Measurements from ENCODE around the gene EGFL7.
A peak's percentile ranks its signal among the peaks of the same experiment; 100 is the strongest.

EGFL7 gene

GRCh38 chr9:136684339-136684738 lies 21.6 kb downstream of the EGFL7 start:
- Histone ChIP-seq H3K27ac (no peak overlapping the region), H3K4me3 (no peak overlapping the region)
- no peak for DNase-seq (ENCODE audit: low spot score)
- no peak for TF ChIP-seq CTCF (IDR thresholded peaks at IDR 0.05)

GRCh38 chr9:136684799-136685198 lies 22.1 kb downstream of the EGFL7 start:
- no peak overlapping the region for H3K27ac ChIP-seq
- H3K4me3 ChIP-seq, result no peak overlapping the region
- no peak for TF ChIP-seq CTCF (IDR thresholded peaks at IDR 0.05)

DNA sequence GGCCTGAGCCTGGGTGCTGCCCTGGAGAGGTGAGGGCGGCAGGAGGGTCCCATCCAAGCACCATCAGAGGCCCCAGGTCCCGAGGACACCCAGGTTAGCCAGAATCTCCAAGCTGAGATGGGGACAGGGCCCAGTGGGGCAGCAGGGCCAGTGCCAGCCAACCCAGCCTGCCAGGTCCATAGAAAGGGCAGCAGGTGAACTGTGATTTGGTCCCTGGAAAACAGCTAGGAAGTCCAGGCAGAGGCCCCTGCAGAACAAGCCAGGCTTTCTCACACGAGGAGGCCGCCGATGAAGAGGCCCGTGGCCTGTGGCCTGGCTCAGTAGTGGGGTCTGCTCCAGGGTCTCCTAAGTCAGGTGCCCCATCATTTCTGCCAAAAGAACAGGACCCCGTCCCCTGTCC lies 22.5 kb downstream of the EGFL7 start:
- DNase-seq (ENCODE audit: low spot score), result no peak
- Histone ChIP-seq H3K4me3 (no peak overlapping the region), H3K27ac (no peak overlapping the region)
- no peak for TF ChIP-seq CTCF (IDR thresholded peaks at IDR 0.05)

More at GRCh38 chr9:136684799-136685198, 22.1 kb downstream of the EGFL7 start:
- DNase-seq (ENCODE audit: low spot score), result no peak

DNA sequence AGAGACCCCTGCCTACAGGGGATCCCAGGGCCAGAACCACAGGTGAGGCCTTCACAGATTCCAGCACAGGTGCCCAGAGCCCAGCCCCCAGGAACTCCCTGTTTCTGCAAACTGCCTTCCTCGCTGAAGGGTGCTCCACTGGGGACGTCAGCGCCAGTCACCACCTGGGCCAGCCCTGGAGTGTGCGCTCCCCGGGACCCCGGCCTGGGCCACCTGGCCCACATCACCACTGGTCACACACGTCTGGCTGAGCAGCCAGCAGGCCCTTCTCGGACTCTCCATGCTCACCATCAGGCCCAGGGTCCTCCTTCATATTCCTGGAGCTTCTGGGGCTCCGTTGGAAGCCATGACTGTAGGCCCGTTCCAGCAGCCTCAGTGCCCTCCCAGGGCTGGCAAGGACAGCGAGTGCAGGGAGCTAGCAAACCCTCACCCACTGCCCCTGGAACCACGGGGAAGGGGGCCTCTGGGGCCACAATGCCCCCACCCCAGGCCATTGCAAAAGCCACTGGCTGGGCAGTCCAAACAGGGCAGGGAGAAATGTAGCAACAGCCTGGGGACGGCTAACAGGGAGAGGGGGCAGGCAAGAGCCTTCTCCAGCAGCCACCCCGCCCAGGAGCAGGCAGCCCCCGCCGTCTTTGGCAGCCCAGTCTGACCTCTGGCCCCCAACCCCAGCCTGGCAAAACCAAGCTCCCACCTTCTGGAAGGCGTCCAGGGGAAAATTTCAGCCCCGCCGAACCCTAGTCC lies 23.2 kb downstream of the EGFL7 start:
- no peak for TF ChIP-seq CTCF (IDR thresholded peaks at IDR 0.05)
- Histone ChIP-seq H3K4me3 (peak overlapping the region; percentile 87), H3K27ac (peak overlapping the region in 1 of 2 donors; percentile 87)
- DNase-seq (ENCODE audit: low spot score), result no peak

- Histone ChIP-seq H3K4me3 (peak overlapping the region; percentile 87), H3K27ac (peak overlapping the region; percentile 41 to 87)
- DNase-seq (ENCODE audit: low spot score), result no peak
- TF ChIP-seq CTCF (IDR thresholded peaks at IDR 0.05), result no peak
Measured at GRCh38 chr9:136686534-136686793, 23.7 kb downstream of the EGFL7 start.

- DNase-seq (ENCODE audit: low spot score), result no peak
- peak within 1 kb of the TSS; percentile 41 to 87 for H3K27ac ChIP-seq
- no peak for TF ChIP-seq CTCF (IDR thresholded peaks at IDR 0.05)
- peak within 1 kb of the TSS; percentile 87 for H3K4me3 ChIP-seq
Measured at GRCh38 chr9:136686794-136687711, 24.3 kb downstream of the EGFL7 start, which contains the start of gene AGPAT2. Gene AGPAT2, minus strand, starts transcription at chr9:136687457. Its CDS starts 100 bp downstream, at chr9:136687357.
